Progenitor cell of endocrine pancreas (in vitro differentiated cells): Measurements from ENCODE around the gene CD247. TPM values are rescaled to one million over a fixed set of nuclear protein-coding genes. Genes with fewer than 3 reads are reported as not detected.
A peak's percentile ranks its signal among the peaks of the same experiment; 100 is the strongest.

Source experiments
- DNase-seq: peaks from one replicate; pipeline ENCODE4 v3.0.0; 2021; ENCODE audit warnings: low spot score; ENCODE audit not compliant: unreplicated experiment
- H3K27ac Mint-ChIP-seq: 2 replicates; pipeline ENCODE4 v1.8.0; 2021; ENCODE audit warnings: mild to moderate bottlenecking, moderate library complexity, mixed read lengths
- H3K27me3 Mint-ChIP-seq: 2 replicates; pipeline ENCODE4 v1.8.0; 2021; ENCODE audit warnings: mixed read lengths
- H3K36me3 Mint-ChIP-seq: 2 replicates; pipeline ENCODE4 v1.8.0; 2022; ENCODE audit warnings: mixed read lengths; ENCODE audit not compliant: insufficient read depth
- H3K4me1 Mint-ChIP-seq: 2 replicates; pipeline ENCODE4 v1.8.0; 2021; ENCODE audit warnings: low read depth, mixed read lengths
- H3K4me3 Mint-ChIP-seq: 2 replicates; pipeline ENCODE4 v1.8.0; 2021; ENCODE audit warnings: low read depth, mild to moderate bottlenecking, moderate library complexity, mixed read lengths
- H3K9me3 Mint-ChIP-seq: 2 replicates; pipeline ENCODE4 v1.8.0; 2021; ENCODE audit warnings: low read depth, mixed read lengths
- CTCF ChIP-seq: fragments of 200-600 bp; sonication (generic); IDR thresholded peaks from one replicate; pipeline ENCODE4 v1.5.0; 2021; ENCODE audit warnings: antibody characterized with exemption, mild to moderate bottlenecking; ENCODE audit not compliant: unreplicated experiment
- total RNA-seq: library from RNA; stranded (reverse); gene quantifications from 2 replicates; pipeline ENCODE4 v1.2.1, GENCODE V29; 2021

CD247 gene
- total RNA-seq, 1 donor from 2014 or later, result not detected

- H3K36me3 Mint-ChIP-seq, result peaks cover 1% of the 10 kb centered on the region
- H3K27me3 Mint-ChIP-seq, result peaks cover 52% of the 10 kb centered on the region
Measured at GRCh38 chr1:167440345-167440744, 78.0 kb downstream of the CD247 start.

GRCh38 chr1:167439301-167439988 is 78.9 kb downstream of the CD247 start:
- peak; percentile 30 for DNase-seq
- peaks cover 1% of the 10 kb centered on the region for H3K36me3 Mint-ChIP-seq
- H3K27me3 Mint-ChIP-seq, result peaks cover 52% of the 10 kb centered on the region
- peak; percentile 27 for TF ChIP-seq CTCF
- H3K27ac Mint-ChIP-seq, result no peak overlapping the region
- H3K4me1 Mint-ChIP-seq, result no peaks in the 10 kb centered on the region
- H3K4me3 Mint-ChIP-seq, result peak overlapping the region; percentile 59
- H3K9me3 Mint-ChIP-seq, result peaks cover 8% of the 10 kb centered on the region

More at GRCh38 chr1:167440345-167440744, 78.0 kb downstream of the CD247 start:
- Mint-ChIP-seq H3K9me3 (peaks cover 8% of the 10 kb centered on the region), H3K27ac (no peak overlapping the region), H3K4me3 (no peak overlapping the region), H3K4me1 (no peaks in the 10 kb centered on the region)
- DNase-seq, result no peak
- TF ChIP-seq CTCF, result no peak

GRCh38 chr1:167438171-167439138 is 79.9 kb downstream of the CD247 start:
- peak overlapping the region; percentile 59 for H3K4me3 Mint-ChIP-seq
- peaks cover 8% of the 10 kb centered on the region for H3K9me3 Mint-ChIP-seq
- peaks cover 52% of the 10 kb centered on the region for H3K27me3 Mint-ChIP-seq
- TF ChIP-seq CTCF, result no peak
- no peak for DNase-seq
- no peak overlapping the region for H3K27ac Mint-ChIP-seq
- peaks cover 1% of the 10 kb centered on the region for H3K36me3 Mint-ChIP-seq
- H3K4me1 Mint-ChIP-seq, result no peaks in the 10 kb centered on the region

GRCh38 chr1:167435484-167435883 is 82.8 kb downstream of the CD247 start:
- no peak for TF ChIP-seq CTCF
- Mint-ChIP-seq H3K27ac (no peak overlapping the region), H3K27me3 (peaks cover 44% of the 10 kb centered on the region), H3K4me3 (no peak overlapping the region), H3K4me1 (no peaks in the 10 kb centered on the region), H3K9me3 (peaks cover 8% of the 10 kb centered on the region), H3K36me3 (peaks cover 1% of the 10 kb centered on the region)
- no peak for DNase-seq

GRCh38 chr1:167434306-167434705 is 84.0 kb downstream of the CD247 start:
- H3K36me3 Mint-ChIP-seq, result peaks cover 1% of the 10 kb centered on the region
- DNase-seq, result no peak
- peaks cover 32% of the 10 kb centered on the region for H3K27me3 Mint-ChIP-seq
- no peaks in the 10 kb centered on the region for H3K4me1 Mint-ChIP-seq
- H3K9me3 Mint-ChIP-seq, result peaks cover 8% of the 10 kb centered on the region
- H3K27ac Mint-ChIP-seq, result no peak overlapping the region
- TF ChIP-seq CTCF, result no peak
- no peak overlapping the region for H3K4me3 Mint-ChIP-seq
